GM19468 (cell line): ENCODE measurements around the gene ENTPD1.
A peak's percentile ranks its signal among the peaks of the same experiment; 100 is the strongest.
"Not testable (repeated sequence)": the region's sequence is repeated elsewhere in the genome, so short reads cannot be mapped to it uniquely, and the experiment has no call there.

Source experiments
- ATAC-seq: cut with Tn5 transposase; IDR thresholded peaks from one replicate; pipeline ENCODE4 v1.9.1; 2021; ENCODE audit warnings: mild to moderate bottlenecking, moderate library complexity, moderate number of reproducible peaks; ENCODE audit not compliant: unreplicated experiment; ENCODE audit errors: extremely low read depth

Gene ENTPD1

GRCh38 chr10:95905897-95906580 lies 150.1 kb downstream of the ENTPD1 start:
- not testable (repeated sequence) for ATAC-seq

- no peak for ATAC-seq
Measured at GRCh38 chr10:95906677-95907455, 150.9 kb downstream of the ENTPD1 start.

- ATAC-seq: peak; percentile 71
Measured at GRCh38 chr10:95907456-95908253, 151.7 kb downstream of the ENTPD1 start, which contains the start of gene CC2D2B. Gene CC2D2B, plus strand, starts transcription at chr10:95907975. Its CDS starts 3,349 bp downstream, at chr10:95911324.

- no peak for ATAC-seq
Measured at GRCh38 chr10:95908450-95908849, 152.5 kb downstream of the ENTPD1 start.

- no peak for ATAC-seq
Measured at GRCh38 chr10:95909561-95909960, 153.6 kb downstream of the ENTPD1 start.

- ATAC-seq: not testable (repeated sequence)
Measured at GRCh38 chr10:95916039-95916438, 160.1 kb downstream of the ENTPD1 start.
